SHP77 (cell line): ENCODE measurements around the gene CD33.

Source experiments
- DNase-seq, 2 experiments: peaks; one replicate each; lab custom pipeline; 2025; lab: John Stamatoyannopoulos, UW

Gene CD33

GRCh38 chr19:51224898-51225393 is at the start of gene CD33:
Gene CD33, plus strand, starts transcription at chr19:51225080. Its CDS starts 39 bp downstream, at chr19:51225119.
- peak; percentile 61 to 65 for DNase-seq

GRCh38 chr19:51179256-51179655 is 45.6 kb upstream of the CD33 start:
- DNase-seq = no peak

- DNase-seq = no peak
Measured at GRCh38 chr19:51181377-51181912, 43.4 kb upstream of the CD33 start.

GRCh38 chr19:51181913-51182419 is 42.9 kb upstream of the CD33 start:
- DNase-seq = no peak

- DNase-seq = no peak
Measured at GRCh38 chr19:51183629-51184028, 41.3 kb upstream of the CD33 start.

GRCh38 chr19:51185069-51185867 is 39.6 kb upstream of the CD33 start:
- no peak for DNase-seq

GRCh38 chr19:51185868-51186215 is 39.0 kb upstream of the CD33 start:
- no peak for DNase-seq

- DNase-seq = no peak
Measured at GRCh38 chr19:51186323-51186722, 38.6 kb upstream of the CD33 start.

GRCh38 chr19:51187395-51188226 is 37.3 kb upstream of the CD33 start:
- DNase-seq = no peak

- DNase-seq = no peak
Measured at GRCh38 chr19:51188227-51188559, 36.7 kb upstream of the CD33 start.

- no peak for DNase-seq
Measured at GRCh38 chr19:51192689-51193088, 32.2 kb upstream of the CD33 start.

- no peak for DNase-seq
Measured at GRCh38 chr19:51194527-51195315, 30.2 kb upstream of the CD33 start.

GRCh38 chr19:51195316-51195586 is 29.6 kb upstream of the CD33 start:
- DNase-seq = no peak

- DNase-seq = no peak
Measured at GRCh38 chr19:51195616-51196015, 29.3 kb upstream of the CD33 start.

GRCh38 chr19:51196181-51196580 is 28.7 kb upstream of the CD33 start:
- DNase-seq = no peak

GRCh38 chr19:51198641-51199040 is 26.2 kb upstream of the CD33 start:
- DNase-seq = no peak

GRCh38 chr19:51200071-51200666 is 24.7 kb upstream of the CD33 start:
- no peak for DNase-seq

- no peak for DNase-seq
Measured at GRCh38 chr19:51201712-51202111, 23.2 kb upstream of the CD33 start.

GRCh38 chr19:51203916-51204315 is 21.0 kb upstream of the CD33 start:
- DNase-seq = no peak

- no peak for DNase-seq
Measured at GRCh38 chr19:51204321-51204720, 20.6 kb upstream of the CD33 start.

- no peak for DNase-seq
Measured at GRCh38 chr19:51207747-51208146, 17.1 kb upstream of the CD33 start.
